H9 (cell line): ENCODE measurements around the gene TAF10. TPM values are rescaled to one million over a fixed set of nuclear protein-coding genes. Genes with fewer than 3 reads are reported as not detected.

Experiments
- DNase-seq: peaks from one replicate; pipeline ENCODE4 v3.0.0-alpha.2; 2017
- H2AFZ ChIP-seq: one replicate; pipeline ENCODE4 v1.6.1; 2013; ENCODE audit warnings: mild to moderate bottlenecking, low read length, control low read depth, moderate library complexity
- H2AK5ac ChIP-seq: 2 replicates; pipeline ENCODE4 v1.6.1; 2013; ENCODE audit warnings: low read length, control low read depth, mixed read lengths; ENCODE audit not compliant: insufficient read length
- H2BK120ac ChIP-seq: one replicate; pipeline ENCODE4 v1.6.1; 2013; ENCODE audit warnings: low read depth, mild to moderate bottlenecking, low read length, control low read depth, inconsistent platforms; ENCODE audit not compliant: poor library complexity, severe bottlenecking
- H2BK12ac ChIP-seq: 2 replicates; pipeline ENCODE4 v1.6.1; 2013; ENCODE audit warnings: low read length, control low read depth, mixed read lengths, low read depth; ENCODE audit not compliant: insufficient read length
- H2BK15ac ChIP-seq: 2 replicates; pipeline ENCODE4 v1.6.1; 2013; ENCODE audit warnings: low read depth, low read length, control low read depth
- H2BK20ac ChIP-seq: one replicate; pipeline ENCODE4 v1.6.1; 2013; ENCODE audit warnings: low read depth, mild to moderate bottlenecking, low read length, control low read depth, inconsistent platforms; ENCODE audit not compliant: poor library complexity, severe bottlenecking
- H2BK5ac ChIP-seq: 2 replicates; pipeline ENCODE4 v1.6.1; 2013; ENCODE audit warnings: low read length, control low read depth, mixed read lengths; ENCODE audit not compliant: insufficient read length
- H3K14ac ChIP-seq: 2 replicates; pipeline ENCODE4 v1.6.1; 2013; ENCODE audit warnings: low read length, control low read depth; ENCODE audit not compliant: insufficient read depth
- H3K18ac ChIP-seq: 2 replicates; pipeline ENCODE4 v1.6.1; 2013; ENCODE audit warnings: low read depth, mild to moderate bottlenecking, mixed read lengths, low read length, control low read depth; ENCODE audit not compliant: insufficient read length
- H3K23ac ChIP-seq: 2 replicates; pipeline ENCODE4 v1.6.1; 2013; ENCODE audit warnings: low read length, control low read depth, mixed read lengths, low read depth; ENCODE audit not compliant: insufficient read length
- H3K23me2 ChIP-seq: 2 replicates; pipeline ENCODE4 v1.6.1; 2013; ENCODE audit warnings: low read depth, mild to moderate bottlenecking, mixed read lengths, low read length, control low read depth; ENCODE audit not compliant: insufficient read length, poor library complexity, severe bottlenecking
- H3K27ac ChIP-seq: 2 replicates; pipeline ENCODE4 v1.5.1; 2013; ENCODE audit warnings: low read length, control low read depth, mixed read lengths, low read depth; ENCODE audit not compliant: insufficient read length
- H3K27me3 ChIP-seq: 2 replicates; pipeline ENCODE4 v1.6.1; 2013; ENCODE audit warnings: low read length, control low read depth, inconsistent platforms; ENCODE audit not compliant: insufficient read depth
- H3K4ac ChIP-seq: 2 replicates; pipeline ENCODE4 v1.6.1; 2013; ENCODE audit warnings: low read depth, mild to moderate bottlenecking, control low read depth, inconsistent platforms, low read length, moderate library complexity
- H3K4me1 ChIP-seq: 2 replicates; pipeline ENCODE4 v1.6.1; 2013; ENCODE audit warnings: low read length, control low read depth, inconsistent platforms; ENCODE audit not compliant: insufficient read depth
- H3K4me2 ChIP-seq: 2 replicates; pipeline ENCODE4 v1.6.1; 2013; ENCODE audit warnings: low read length, control low read depth, mixed read lengths; ENCODE audit not compliant: insufficient read length, insufficient read depth
- H3K56ac ChIP-seq: 2 replicates; pipeline ENCODE4 v1.6.1; 2013; ENCODE audit warnings: low read depth, mild to moderate bottlenecking, mixed read lengths, low read length, control low read depth; ENCODE audit not compliant: insufficient read length
- H3K79me1 ChIP-seq: 2 replicates; pipeline ENCODE4 v1.6.1; 2013; ENCODE audit warnings: low read depth, mild to moderate bottlenecking, moderate library complexity, low read length, control low read depth, inconsistent platforms; ENCODE audit not compliant: insufficient read depth, poor library complexity, severe bottlenecking
- H3K79me2 ChIP-seq: 2 replicates; pipeline ENCODE4 v1.6.1; 2013; ENCODE audit warnings: low read length, control low read depth, inconsistent platforms; ENCODE audit not compliant: insufficient read depth
- H3K9ac ChIP-seq: 2 replicates; pipeline ENCODE4 v1.6.1; 2013; ENCODE audit warnings: low read length, control low read depth, mixed read lengths; ENCODE audit not compliant: insufficient read length; ENCODE audit errors: extremely low read depth
- H3K9me3 ChIP-seq: one replicate; pipeline ENCODE4 v1.6.1; 2013; ENCODE audit warnings: low read depth, low read length, inconsistent platforms; ENCODE audit not compliant: control insufficient read depth
- H3T11ph ChIP-seq: one replicate; pipeline ENCODE4 v1.6.1; 2013; ENCODE audit warnings: mild to moderate bottlenecking, low read length, control low read depth, inconsistent platforms
- H4K20me1 ChIP-seq: one replicate; pipeline ENCODE4 v1.6.1; 2013; ENCODE audit not compliant: control insufficient read depth, insufficient read length, insufficient read depth
- H4K5ac ChIP-seq: 2 replicates; pipeline ENCODE4 v1.6.1; 2013; ENCODE audit warnings: low read depth, mild to moderate bottlenecking, mixed read lengths, low read length, control low read depth; ENCODE audit not compliant: insufficient read length
- H4K8ac ChIP-seq: replicated peaks from 2 replicates; pipeline ENCODE4 v1.6.1; 2013; ENCODE audit warnings: low read length, control low read depth, mixed read lengths, low read depth; ENCODE audit not compliant: insufficient read length
- H4K91ac ChIP-seq: 2 replicates; pipeline ENCODE4 v1.6.1; 2013; ENCODE audit warnings: low read depth, mild to moderate bottlenecking, moderate library complexity, mixed read lengths, low read length, control low read depth; ENCODE audit not compliant: insufficient read length
- H3K27ac Mint-ChIP-seq, 3 experiments: 2 replicates in 2 of 3; 3 replicates in 1 of 3; pipeline ENCODE4 v1.8.0; 2020 to 2021; ENCODE audit warnings: mixed read lengths in 3 of 3, mild to moderate bottlenecking in 1 of 3, moderate library complexity in 1 of 3
- H3K27me3 Mint-ChIP-seq: 2 replicates; pipeline ENCODE4 v1.8.0; 2021; ENCODE audit warnings: low read depth, mild to moderate bottlenecking, moderate library complexity, mixed read lengths
- H3K36me3 Mint-ChIP-seq, 3 experiments: 2 replicates in 2 of 3; 3 replicates in 1 of 3; pipeline ENCODE4 v1.8.0; 2020 to 2021; ENCODE audit warnings: low read depth in 3 of 3, mixed read lengths in 3 of 3; ENCODE audit not compliant: insufficient read depth in 1 of 3
- H3K4me1 Mint-ChIP-seq, 2 experiments: 2 replicates each; pipeline ENCODE4 v1.8.0; 2020; ENCODE audit warnings: mixed read lengths in 2 of 2
- H3K4me3 Mint-ChIP-seq, 2 experiments: 2 replicates in 1 of 2; 3 replicates in 1 of 2; pipeline ENCODE4 v1.8.0; 2020 to 2021; ENCODE audit warnings: mild to moderate bottlenecking in 2 of 2, mixed read lengths in 2 of 2, moderate library complexity in 1 of 2
- H3K9me3 Mint-ChIP-seq, 2 experiments: 2 replicates in 1 of 2; 3 replicates in 1 of 2; pipeline ENCODE4 v1.8.0; 2020; ENCODE audit warnings: mild to moderate bottlenecking in 2 of 2, mixed read lengths in 2 of 2, moderate library complexity in 1 of 2
- WGBS: extraction: QIAGEN DNeasy Blood & Tissue Kit; methylation state at CpG from one replicate; pipeline ENCODE4 v1.1.7; 2013; ENCODE audit warnings: missing lambda C conversion rate, low lambda C conversion rate, mixed read lengths; ENCODE audit not compliant: insufficient read length; ENCODE audit errors: extremely low coverage; 5-methylcytosine and 5-hydroxymethylcytosine counted together
- total RNA-seq: library from RNA; stranded (reverse); gene quantifications from 2 replicates; pipeline ENCODE4 v1.2.1, GENCODE V29; 2021
- TF ChIP-seq, protein P1 (sequence below): fragments of 200-600 bp; sonication (generic); conservative IDR thresholded peaks from 3 replicates; pipeline ENCODE4 v1.8.0; 2021; ENCODE audit warnings: antibody characterized with exemption, mild to moderate bottlenecking

TAF10 gene
- total RNA-seq, 1 experiment from 2014 or later: 198 TPM

DNA sequence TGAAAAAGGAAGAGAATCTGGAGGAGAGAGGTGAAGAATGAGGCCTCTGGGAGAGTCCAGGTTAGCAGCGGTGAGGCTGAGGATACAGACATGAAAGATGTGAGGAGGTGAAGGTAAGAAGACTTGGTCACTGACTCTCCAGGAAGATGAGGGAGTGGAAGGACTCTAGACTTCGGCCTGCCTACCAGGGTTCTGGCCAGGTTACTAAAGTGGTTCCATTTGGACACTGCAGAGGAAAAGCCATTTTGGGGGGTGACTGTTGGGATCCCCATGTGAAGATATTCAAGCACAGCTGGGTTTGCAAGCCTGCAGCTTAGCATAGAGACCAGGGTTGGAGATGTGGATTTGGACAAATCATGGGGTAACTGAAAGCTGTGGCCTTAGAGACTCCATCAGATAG is 35.8 kb upstream of the TAF10 start:
- no peak overlapping the region for H3K4me2 ChIP-seq
- no CpG with 5 or more reads among the region's 2 CpGs for WGBS

More for the DNA sequence above, 35.8 kb upstream of the TAF10 start:
- Histone ChIP-seq H2BK120ac (no peak overlapping the region), H3T11ph (no peak overlapping the region), H3K9ac (no peak overlapping the region), H3K23me2 (no peaks in the 10 kb centered on the region), H3K79me1 (no peaks in the 10 kb centered on the region), H3K27ac (no peak overlapping the region), H2AK5ac (no peak overlapping the region), H3K56ac (no peak overlapping the region), H3K23ac (no peak overlapping the region), H3K4me1 (peaks cover 2% of the 10 kb centered on the region; the same call in 1 of the 2 replicates), H2BK20ac (no peak overlapping the region), H4K91ac (no peak overlapping the region), H2BK12ac (no peak overlapping the region), H4K20me1 (no peaks in the 10 kb centered on the region), H3K18ac (no peak overlapping the region), H4K5ac (no peak overlapping the region), H4K8ac (no peak overlapping the region), H2AFZ (no peak overlapping the region), H3K79me2 (no peaks in the 10 kb centered on the region), H3K9me3 (no peaks in the 10 kb centered on the region), H3K4ac (no peak overlapping the region), H2BK5ac (no peak overlapping the region), H2BK15ac (no peak overlapping the region), H3K14ac (no peak overlapping the region), H3K27me3 (0 out of 2 replicates have a peak, but pooled peaks cover 1% of the 10 kb centered on the region)
- TF ChIP-seq, protein P1, sequence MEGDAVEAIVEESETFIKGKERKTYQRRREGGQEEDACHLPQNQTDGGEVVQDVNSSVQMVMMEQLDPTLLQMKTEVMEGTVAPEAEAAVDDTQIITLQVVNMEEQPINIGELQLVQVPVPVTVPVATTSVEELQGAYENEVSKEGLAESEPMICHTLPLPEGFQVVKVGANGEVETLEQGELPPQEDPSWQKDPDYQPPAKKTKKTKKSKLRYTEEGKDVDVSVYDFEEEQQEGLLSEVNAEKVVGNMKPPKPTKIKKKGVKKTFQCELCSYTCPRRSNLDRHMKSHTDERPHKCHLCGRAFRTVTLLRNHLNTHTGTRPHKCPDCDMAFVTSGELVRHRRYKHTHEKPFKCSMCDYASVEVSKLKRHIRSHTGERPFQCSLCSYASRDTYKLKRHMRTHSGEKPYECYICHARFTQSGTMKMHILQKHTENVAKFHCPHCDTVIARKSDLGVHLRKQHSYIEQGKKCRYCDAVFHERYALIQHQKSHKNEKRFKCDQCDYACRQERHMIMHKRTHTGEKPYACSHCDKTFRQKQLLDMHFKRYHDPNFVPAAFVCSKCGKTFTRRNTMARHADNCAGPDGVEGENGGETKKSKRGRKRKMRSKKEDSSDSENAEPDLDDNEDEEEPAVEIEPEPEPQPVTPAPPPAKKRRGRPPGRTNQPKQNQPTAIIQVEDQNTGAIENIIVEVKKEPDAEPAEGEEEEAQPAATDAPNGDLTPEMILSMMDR: no peak
- Mint-ChIP-seq H3K4me3 (no peak overlapping the region), H3K36me3 (no peaks in the 10 kb centered on the region), H3K27ac (no peak overlapping the region), H3K27me3 (0 out of 2 replicates have a peak, but pooled peaks cover 2% of the 10 kb centered on the region), H3K9me3 (no peaks in the 10 kb centered on the region), H3K4me1 (no peaks in the 10 kb centered on the region)
- DNase-seq: no peak
